Endodermal cell (in vitro differentiated cells): ENCODE measurements around the gene RGS7. TPM values are rescaled to one million over a fixed set of nuclear protein-coding genes. Genes with fewer than 3 reads are reported as not detected.
A peak's percentile ranks its signal among the peaks of the same experiment; 100 is the strongest.

Experiments
- DNase-seq: peaks from one replicate; pipeline ENCODE4 v3.0.0-alpha.2; 2017
- H3K27ac ChIP-seq: 2 replicates; pipeline ENCODE4 v1.5.1; 2013; ENCODE audit warnings: mild to moderate bottlenecking, low read depth, low read length, moderate library complexity
- H3K27me3 ChIP-seq: 2 replicates; pipeline ENCODE4 v1.6.1; 2013; ENCODE audit warnings: mild to moderate bottlenecking, low read length, moderate library complexity; ENCODE audit not compliant: insufficient read depth, control insufficient read depth, poor library complexity, severe bottlenecking
- H3K36me3 ChIP-seq: 2 replicates; pipeline ENCODE4 v1.7.0; 2013; ENCODE audit warnings: mild to moderate bottlenecking, low read length, moderate library complexity; ENCODE audit not compliant: control insufficient read depth, insufficient read depth
- H3K4me1 ChIP-seq: one replicate; pipeline ENCODE4 v1.7.0; 2013; ENCODE audit warnings: low read length; ENCODE audit not compliant: control insufficient read depth, insufficient read depth
- H3K4me3 ChIP-seq: 2 replicates; pipeline ENCODE4 v1.5.1; 2013; ENCODE audit warnings: mild to moderate bottlenecking, low read length, moderate library complexity
- H3K9ac ChIP-seq: 2 replicates; pipeline ENCODE4 v1.6.1; 2013; ENCODE audit warnings: mild to moderate bottlenecking, low read length, moderate library complexity; ENCODE audit not compliant: poor library complexity, severe bottlenecking; ENCODE audit errors: extremely low read depth
- H3K9me3 ChIP-seq: 2 replicates; pipeline ENCODE4 v1.6.1; 2013; ENCODE audit warnings: mild to moderate bottlenecking, low read length, moderate library complexity; ENCODE audit not compliant: control insufficient read depth
- H3K27ac Mint-ChIP-seq: 2 replicates; pipeline ENCODE4 v1.8.0; 2020; ENCODE audit warnings: mixed read lengths
- H3K27me3 Mint-ChIP-seq: 2 replicates; pipeline ENCODE4 v1.8.0; 2021; ENCODE audit warnings: mild to moderate bottlenecking, mixed read lengths; ENCODE audit not compliant: insufficient read depth
- H3K36me3 Mint-ChIP-seq: 2 replicates; pipeline ENCODE4 v1.8.0; 2020; ENCODE audit warnings: low read depth, mixed read lengths
- H3K4me1 Mint-ChIP-seq: 2 replicates; pipeline ENCODE4 v1.8.0; 2020; ENCODE audit warnings: mixed read lengths
- H3K4me3 Mint-ChIP-seq: 2 replicates; pipeline ENCODE4 v1.8.0; 2020; ENCODE audit warnings: mild to moderate bottlenecking, moderate library complexity, mixed read lengths
- H3K9me3 Mint-ChIP-seq: 2 replicates; pipeline ENCODE4 v1.8.0; 2020; ENCODE audit warnings: mild to moderate bottlenecking, mixed read lengths
- WGBS, 2 experiments: methylation state at CpG; one replicate each; pipeline versions ENCODE4 v1.1.5 to v1.1.7; 2013; ENCODE audit warnings: missing lambda C conversion rate in 2 of 2, mixed read lengths in 1 of 2; ENCODE audit not compliant: insufficient coverage in 1 of 2, insufficient read length in 1 of 2; 5-methylcytosine and 5-hydroxymethylcytosine counted together
- total RNA-seq, 2 donors: library from RNA; stranded (reverse); fragmentation: NEBNext Ultra II Directional in 1 of 2; extraction: Animal tissue kit (Norgen Biotek cat#: 25700) in 1 of 2; gene quantifications; 2 replicates in 1 of 2; 3 replicates in 1 of 2; pipeline ENCODE4 v1.2.1, GENCODE V29; 2021
- TF ChIP-seq, protein P1 (sequence below): fragments of 200-600 bp; sonication (generic); conservative IDR thresholded peaks from 2 replicates; pipeline ENCODE4 v1.5.0; 2021; ENCODE audit warnings: antibody characterized with exemption, mild to moderate bottlenecking

Gene RGS7
- total RNA-seq, 2 donors from 2014 or later = 1.0 to 1.1 TPM

DNA sequence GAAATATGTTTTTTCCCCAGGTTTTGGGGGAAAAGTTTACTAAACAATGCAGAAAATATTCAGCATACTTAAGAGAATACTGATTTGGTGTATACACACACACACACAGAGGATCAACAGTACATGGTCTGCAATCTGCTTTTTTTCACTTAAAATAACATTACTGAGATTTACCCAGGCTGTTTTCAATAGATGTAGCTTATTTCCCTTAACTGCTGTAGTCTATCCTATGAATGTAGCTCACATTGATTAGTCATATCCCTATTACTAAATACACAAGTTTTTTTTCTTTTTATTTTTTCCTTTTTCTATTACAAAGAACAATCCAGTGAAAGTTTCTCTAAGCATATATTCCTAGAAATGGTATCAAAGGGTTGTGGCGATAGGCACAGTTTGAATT is 478.4 kb downstream of the RGS7 start:
- no peaks in the 10 kb centered on the region for H3K27me3 Mint-ChIP-seq
- no peak overlapping the region for H3K4me3 ChIP-seq
- no peak overlapping the region for H3K27ac Mint-ChIP-seq
- H3K9ac ChIP-seq = no peak overlapping the region
- no peak overlapping the region for H3K4me3 Mint-ChIP-seq
- H3K9me3 ChIP-seq = no peaks in the 10 kb centered on the region
- no peaks in the 10 kb centered on the region for H3K4me1 Mint-ChIP-seq
- H3K27ac ChIP-seq = no peak overlapping the region
- H3K4me1 ChIP-seq = no peaks in the 10 kb centered on the region
- H3K9me3 Mint-ChIP-seq = peaks cover 5% of the 10 kb centered on the region
- no peaks in the 10 kb centered on the region for H3K36me3 Mint-ChIP-seq
- no peaks in the 10 kb centered on the region for H3K36me3 ChIP-seq
- TF ChIP-seq, protein P1, sequence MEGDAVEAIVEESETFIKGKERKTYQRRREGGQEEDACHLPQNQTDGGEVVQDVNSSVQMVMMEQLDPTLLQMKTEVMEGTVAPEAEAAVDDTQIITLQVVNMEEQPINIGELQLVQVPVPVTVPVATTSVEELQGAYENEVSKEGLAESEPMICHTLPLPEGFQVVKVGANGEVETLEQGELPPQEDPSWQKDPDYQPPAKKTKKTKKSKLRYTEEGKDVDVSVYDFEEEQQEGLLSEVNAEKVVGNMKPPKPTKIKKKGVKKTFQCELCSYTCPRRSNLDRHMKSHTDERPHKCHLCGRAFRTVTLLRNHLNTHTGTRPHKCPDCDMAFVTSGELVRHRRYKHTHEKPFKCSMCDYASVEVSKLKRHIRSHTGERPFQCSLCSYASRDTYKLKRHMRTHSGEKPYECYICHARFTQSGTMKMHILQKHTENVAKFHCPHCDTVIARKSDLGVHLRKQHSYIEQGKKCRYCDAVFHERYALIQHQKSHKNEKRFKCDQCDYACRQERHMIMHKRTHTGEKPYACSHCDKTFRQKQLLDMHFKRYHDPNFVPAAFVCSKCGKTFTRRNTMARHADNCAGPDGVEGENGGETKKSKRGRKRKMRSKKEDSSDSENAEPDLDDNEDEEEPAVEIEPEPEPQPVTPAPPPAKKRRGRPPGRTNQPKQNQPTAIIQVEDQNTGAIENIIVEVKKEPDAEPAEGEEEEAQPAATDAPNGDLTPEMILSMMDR = no peak
- DNase-seq = no peak
- 90 to 100% methylated on average over 1 of the region's 1 CpG for WGBS, 2 experiments
- H3K27me3 ChIP-seq = no peaks in the 10 kb centered on the region

DNA sequence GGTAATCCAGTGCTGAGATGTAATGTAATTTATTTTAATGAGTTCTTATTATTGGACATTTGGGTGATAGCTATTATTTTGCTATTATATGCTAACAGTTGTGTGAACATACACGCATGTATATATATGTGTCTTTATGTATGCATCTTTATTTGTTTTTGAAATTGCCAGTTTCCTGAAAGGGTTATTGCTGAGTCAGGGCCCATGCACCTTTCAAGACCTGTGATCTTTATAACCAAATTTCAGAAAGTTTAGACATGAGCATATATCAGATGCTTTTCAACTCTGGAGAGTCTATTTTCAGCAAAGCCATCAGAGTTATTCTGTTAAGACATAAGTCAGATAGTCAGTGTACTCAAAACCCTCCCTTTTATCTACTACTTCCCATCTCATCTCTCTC is 479.4 kb downstream of the RGS7 start:
- Mint-ChIP-seq H3K4me1 (no peaks in the 10 kb centered on the region), H3K9me3 (peaks cover 3% of the 10 kb centered on the region), H3K27me3 (no peaks in the 10 kb centered on the region), H3K4me3 (no peak overlapping the region), H3K27ac (no peak overlapping the region), H3K36me3 (no peaks in the 10 kb centered on the region)
- Histone ChIP-seq H3K9ac (no peak overlapping the region), H3K9me3 (no peaks in the 10 kb centered on the region), H3K4me1 (no peaks in the 10 kb centered on the region), H3K27me3 (no peaks in the 10 kb centered on the region), H3K4me3 (no peak overlapping the region), H3K36me3 (no peaks in the 10 kb centered on the region), H3K27ac (no peak overlapping the region)
- TF ChIP-seq, protein P1 = no peak
- DNase-seq = no peak
- 95% methylated on average over 1 of the region's 1 CpG; no CpG with 5 or more reads in 1 of the 2 experiments for WGBS, 2 experiments

DNA sequence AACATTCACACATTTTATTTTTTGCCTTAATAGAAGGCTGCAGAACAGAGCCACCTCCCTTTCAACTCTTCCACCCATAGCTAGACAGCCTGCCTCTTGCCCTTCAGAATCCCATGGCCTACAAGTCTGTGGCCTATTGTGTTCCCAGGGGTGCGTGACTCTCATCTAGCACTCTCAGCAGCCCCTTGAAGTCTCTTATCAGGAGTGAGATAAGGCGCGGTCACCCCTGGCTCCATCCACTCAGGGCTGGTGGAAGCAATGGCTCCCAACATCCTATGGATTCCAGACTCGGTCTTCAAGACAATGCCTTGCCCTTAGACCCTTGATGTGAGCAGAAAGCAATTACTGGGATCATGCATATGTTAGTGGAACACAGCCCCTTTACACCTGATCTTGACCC is 480.9 kb downstream of the RGS7 start:
- no peaks in the 10 kb centered on the region for H3K9me3 ChIP-seq
- Mint-ChIP-seq H3K27ac (no peak overlapping the region), H3K27me3 (no peaks in the 10 kb centered on the region), H3K36me3 (no peaks in the 10 kb centered on the region), H3K4me3 (no peak overlapping the region), H3K4me1 (no peaks in the 10 kb centered on the region), H3K9me3 (no peaks in the 10 kb centered on the region)
- H3K9ac ChIP-seq = no peak overlapping the region
- no peaks in the 10 kb centered on the region for H3K27me3 ChIP-seq
- WGBS, 2 experiments = 81 to 89% methylated on average over 4 of the region's 4 CpGs
- TF ChIP-seq, protein P1 = no peak
- no peaks in the 10 kb centered on the region for H3K36me3 ChIP-seq
- H3K4me1 ChIP-seq = no peaks in the 10 kb centered on the region
- H3K27ac ChIP-seq = no peak overlapping the region
- peak; percentile 62 for DNase-seq
- no peak overlapping the region for H3K4me3 ChIP-seq
